ENCODE results near the gene JPH4.

GRCh38 chr14:23579739-23580138, 1.1 kb upstream of the JPH4 start:
- TF ChIP-seq, protein P1, sequence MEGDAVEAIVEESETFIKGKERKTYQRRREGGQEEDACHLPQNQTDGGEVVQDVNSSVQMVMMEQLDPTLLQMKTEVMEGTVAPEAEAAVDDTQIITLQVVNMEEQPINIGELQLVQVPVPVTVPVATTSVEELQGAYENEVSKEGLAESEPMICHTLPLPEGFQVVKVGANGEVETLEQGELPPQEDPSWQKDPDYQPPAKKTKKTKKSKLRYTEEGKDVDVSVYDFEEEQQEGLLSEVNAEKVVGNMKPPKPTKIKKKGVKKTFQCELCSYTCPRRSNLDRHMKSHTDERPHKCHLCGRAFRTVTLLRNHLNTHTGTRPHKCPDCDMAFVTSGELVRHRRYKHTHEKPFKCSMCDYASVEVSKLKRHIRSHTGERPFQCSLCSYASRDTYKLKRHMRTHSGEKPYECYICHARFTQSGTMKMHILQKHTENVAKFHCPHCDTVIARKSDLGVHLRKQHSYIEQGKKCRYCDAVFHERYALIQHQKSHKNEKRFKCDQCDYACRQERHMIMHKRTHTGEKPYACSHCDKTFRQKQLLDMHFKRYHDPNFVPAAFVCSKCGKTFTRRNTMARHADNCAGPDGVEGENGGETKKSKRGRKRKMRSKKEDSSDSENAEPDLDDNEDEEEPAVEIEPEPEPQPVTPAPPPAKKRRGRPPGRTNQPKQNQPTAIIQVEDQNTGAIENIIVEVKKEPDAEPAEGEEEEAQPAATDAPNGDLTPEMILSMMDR (IDR thresholded peaks at IDR 0.05): no peak
- no peak for TF ChIP-seq ZFX (IDR thresholded peaks at IDR 0.05; ENCODE audit: borderline replicate concordance)
